HEK293 (cell line): ENCODE data around the gene DENND2A.

Experiments used
- CTCF ChIA-PET: fragments of 350-600 bp; formaldehyde crosslinking; extraction: SDS; loops from one replicate; lab custom pipeline; 2021; ENCODE audit warnings: antibody characterized with exemption; lab: Yijun Ruan, JAX
- POLR2A ChIA-PET: fragments of 300-600 bp; formaldehyde crosslinking; extraction: SDS; loops from one replicate; lab custom pipeline; 2020; ENCODE audit warnings: antibody characterized with exemption, inconsistent platforms; lab: Yijun Ruan, JAX
- H3K27ac ChIP-seq: fragments of 200-500 bp; sonication (Bioruptor generic); 2 replicates; pipeline ENCODE4 v1.5.1; 2014; ENCODE audit warnings: low read depth, low read length, control low read depth, inconsistent platforms; ENCODE audit errors: extremely low read depth
- H3K36me3 ChIP-seq, 2 experiments: fragments of 200-500 bp in 1 of 2; sonication (Bioruptor generic) in 1 of 2; 1 replicate in 1 of 2; 2 replicates in 1 of 2; pipeline ENCODE4 v1.5.1; 2014 to 2017; ENCODE audit warnings: inconsistent platforms in 2 of 2, low read length in 2 of 2; ENCODE audit not compliant: control insufficient read depth in 2 of 2, insufficient read depth in 1 of 2
- H3K4me1 ChIP-seq: fragments of 200-500 bp; sonication (Bioruptor generic); 2 replicates; pipeline ENCODE4 v1.5.1; 2014; ENCODE audit warnings: mild to moderate bottlenecking, low read length, inconsistent platforms; ENCODE audit not compliant: control insufficient read depth, insufficient read depth
- H3K4me3 ChIP-seq: 2 replicates; pipeline ENCODE4 v1.5.1; 2011; ENCODE audit warnings: low read depth, mild to moderate bottlenecking, control low read depth, low read length, moderate library complexity
- H3K9me3 ChIP-seq: fragments of 200-500 bp; sonication (Bioruptor generic); 2 replicates; pipeline ENCODE4 v1.5.1; 2014; ENCODE audit warnings: low read depth, low read length, inconsistent platforms; ENCODE audit not compliant: control insufficient read depth, insufficient read depth
- GLIS1 ChIP-seq: fragments of 450-650 bp; formaldehyde crosslinking; IDR thresholded peaks from 2 replicates; pipeline ENCODE4 v1.5.1; 2016; ENCODE audit warnings: missing biosample characterization, missing genetic modification characterization
- KLF1 ChIP-seq: fragments of 450-650 bp; formaldehyde crosslinking; IDR thresholded peaks from 2 replicates; pipeline ENCODE4 v1.5.1; 2016; ENCODE audit warnings: missing biosample characterization, missing genetic modification characterization
- OSR2 ChIP-seq: fragments of 450-650 bp; formaldehyde crosslinking; IDR thresholded peaks from 2 replicates; pipeline ENCODE4 v1.5.1; 2016; ENCODE audit warnings: missing biosample characterization, missing genetic modification characterization
- SETDB1 ChIP-seq: IDR thresholded peaks from one replicate; pipeline ENCODE4 v1.6.1; 2017; ENCODE audit warnings: mild to moderate bottlenecking, low read length, moderate library complexity, mixed read lengths; ENCODE audit not compliant: insufficient read length
- ZNF2 ChIP-seq: fragments of 450-650 bp; formaldehyde crosslinking; IDR thresholded peaks from 2 replicates; pipeline ENCODE4 v1.5.1; 2016; ENCODE audit warnings: missing biosample characterization, missing genetic modification characterization
- ZNF518A ChIP-seq: fragments of 450-650 bp; formaldehyde crosslinking; conservative IDR thresholded peaks from 2 replicates; pipeline ENCODE4 v1.5.1; 2016; ENCODE audit warnings: low read depth, missing biosample characterization, missing genetic modification characterization
- ZNF521 ChIP-seq: fragments of 450-650 bp; formaldehyde crosslinking; IDR thresholded peaks from 2 replicates; pipeline ENCODE4 v1.5.1; 2017; ENCODE audit warnings: missing biosample characterization, mild to moderate bottlenecking, missing genetic modification characterization
- ZSCAN18 ChIP-seq: fragments of 450-650 bp; formaldehyde crosslinking; IDR thresholded peaks from 2 replicates; pipeline ENCODE4 v1.5.1; 2016; ENCODE audit warnings: missing biosample characterization, missing genetic modification characterization

Gene DENND2A

GRCh38 chr7:140526214-140526613, 114.4 kb downstream of the DENND2A start:
- Histone ChIP-seq H3K4me1 (no peaks in the 10 kb centered on the region), H3K36me3 (peaks cover 0 to 4% of the 10 kb centered on the region in 2 experiments; a peak in 1 of 3 replicates), H3K27ac (no peak overlapping the region), H3K9me3 (no peaks in the 10 kb centered on the region), H3K4me3 (no peak overlapping the region)
- ChIA-PET POLR2A (interaction anchor here (1.0 to 1.2 kb wide), 2 partner anchors 101 to 116 kb away, joined by 3 to 7 read pairs; no protein-coding TSS in a partner anchor), CTCF (interaction anchor here (0.5 to 1.4 kb wide), 4 partner anchors 50 to 1381 kb away, joined by 3 to 5 read pairs (median 4); no protein-coding TSS in a partner anchor)
- TF ChIP-seq ZNF2: no peak
- TF ChIP-seq ZSCAN18 (tag by site-specific recombination): no peak
- TF ChIP-seq GLIS1 (tag by site-specific recombination): no peak
- no peak for TF ChIP-seq ZNF518A (tag by site-specific recombination)
- TF ChIP-seq ZNF521 (tag by site-specific recombination): no peak

- Histone ChIP-seq H3K27ac (no peak overlapping the region), H3K36me3 (peaks cover 0 to 4% of the 10 kb centered on the region in 2 experiments; a peak in 1 of 3 replicates), H3K4me1 (no peaks in the 10 kb centered on the region), H3K4me3 (no peak overlapping the region), H3K9me3 (no peaks in the 10 kb centered on the region)
- CTCF ChIA-PET: interaction anchor here (0.5 to 1.4 kb wide), 5 partner anchors 8 to 489 kb away, joined by 3 to 5 read pairs (median 4); partner anchors contain the start of gene MRPS33
- POLR2A ChIA-PET: interaction anchor here (1.0 to 1.2 kb wide), 2 partner anchors 101 to 116 kb away, joined by 3 to 7 read pairs; no protein-coding TSS in a partner anchor
- TF ChIP-seq OSR2 (tag by site-specific recombination): 0 out of 2 replicates have a peak, but pooled peaks have one; percentile 17
- 0 out of 2 replicates have a peak, but pooled peaks have one; percentile 11 for TF ChIP-seq KLF1 (tag by site-specific recombination)
- TF ChIP-seq SETDB1: no peak
Measured at GRCh38 chr7:140525743-140526142, 114.9 kb downstream of the DENND2A start.

GRCh38 chr7:140521421-140521820, 119.2 kb downstream of the DENND2A start:
- Histone ChIP-seq H3K4me3 (no peak overlapping the region), H3K27ac (no peak overlapping the region), H3K9me3 (no peaks in the 10 kb centered on the region)
- CTCF ChIA-PET: interaction anchor here (1.1 to 8.1 kb wide), 3 partner anchors 29 to 132 kb away, joined by 3 to 80 read pairs (median 7); no protein-coding TSS in a partner anchor
- no peak for TF ChIP-seq ZSCAN18 (tag by site-specific recombination)
- TF ChIP-seq, all 188 proteins: peak for 0
- Histone ChIP-seq H3K4me1 (no peaks in the 10 kb centered on the region), H3K36me3 (peaks cover 0 to 4% of the 10 kb centered on the region in 2 experiments; a peak in 1 of 3 replicates)
- POLR2A ChIA-PET: interaction anchor here (0.5 to 0.6 kb wide), 2 partner anchors 8 to 123 kb away, joined by 3 to 4 read pairs; no protein-coding TSS in a partner anchor
